Progenitor cell of endocrine pancreas (in vitro differentiated cells): ENCODE data around the gene MUTYH. TPM values are rescaled to one million over a fixed set of nuclear protein-coding genes. Genes with fewer than 3 reads are reported as not detected.
"Not testable (repeated sequence)": the region's sequence is repeated elsewhere in the genome, so short reads cannot be mapped to it uniquely, and the experiment has no call there.

Experiments
- DNase-seq: peaks from one replicate; pipeline ENCODE4 v3.0.0; 2021; ENCODE audit warnings: low spot score; ENCODE audit not compliant: unreplicated experiment
- H3K27ac Mint-ChIP-seq: 2 replicates; pipeline ENCODE4 v1.8.0; 2021; ENCODE audit warnings: mild to moderate bottlenecking, moderate library complexity, mixed read lengths
- H3K27me3 Mint-ChIP-seq: 2 replicates; pipeline ENCODE4 v1.8.0; 2021; ENCODE audit warnings: mixed read lengths
- H3K36me3 Mint-ChIP-seq: 2 replicates; pipeline ENCODE4 v1.8.0; 2022; ENCODE audit warnings: mixed read lengths; ENCODE audit not compliant: insufficient read depth
- H3K4me1 Mint-ChIP-seq: 2 replicates; pipeline ENCODE4 v1.8.0; 2021; ENCODE audit warnings: low read depth, mixed read lengths
- H3K4me3 Mint-ChIP-seq: 2 replicates; pipeline ENCODE4 v1.8.0; 2021; ENCODE audit warnings: low read depth, mild to moderate bottlenecking, moderate library complexity, mixed read lengths
- H3K9me3 Mint-ChIP-seq: 2 replicates; pipeline ENCODE4 v1.8.0; 2021; ENCODE audit warnings: low read depth, mixed read lengths
- CTCF ChIP-seq: fragments of 200-600 bp; sonication (generic); IDR thresholded peaks from one replicate; pipeline ENCODE4 v1.5.0; 2021; ENCODE audit warnings: antibody characterized with exemption, mild to moderate bottlenecking; ENCODE audit not compliant: unreplicated experiment
- total RNA-seq: library from RNA; stranded (reverse); gene quantifications from 2 replicates; pipeline ENCODE4 v1.2.1, GENCODE V29; 2021

Gene MUTYH
- total RNA-seq, 1 donor from 2014 or later = 59.3 TPM

GRCh38 chr1:45300669-45300997 is 39.6 kb downstream of the MUTYH start:
- H3K36me3 Mint-ChIP-seq = no peaks in the 10 kb centered on the region
- peak overlapping the region; percentile 9 for H3K4me3 Mint-ChIP-seq
- TF ChIP-seq CTCF = no peak
- no peak for DNase-seq
- H3K4me1 Mint-ChIP-seq = peaks cover 12% of the 10 kb centered on the region
- H3K27me3 Mint-ChIP-seq = no peaks in the 10 kb centered on the region
- H3K9me3 Mint-ChIP-seq = no peaks in the 10 kb centered on the region
- H3K27ac Mint-ChIP-seq = no peak overlapping the region

GRCh38 chr1:45299981-45300668 is 40.1 kb downstream of the MUTYH start:
- no peaks in the 10 kb centered on the region for H3K9me3 Mint-ChIP-seq
- peak; percentile 85 for TF ChIP-seq CTCF
- no peak overlapping the region for H3K4me3 Mint-ChIP-seq
- no peaks in the 10 kb centered on the region for H3K27me3 Mint-ChIP-seq
- peaks cover 12% of the 10 kb centered on the region for H3K4me1 Mint-ChIP-seq
- DNase-seq = no peak
- H3K36me3 Mint-ChIP-seq = no peaks in the 10 kb centered on the region
- no peak overlapping the region for H3K27ac Mint-ChIP-seq

GRCh38 chr1:45299296-45299695 is 40.9 kb downstream of the MUTYH start:
- no peaks in the 10 kb centered on the region for H3K27me3 Mint-ChIP-seq
- DNase-seq = no peak
- peaks cover 6% of the 10 kb centered on the region for H3K4me1 Mint-ChIP-seq
- H3K9me3 Mint-ChIP-seq = no peaks in the 10 kb centered on the region
- no peaks in the 10 kb centered on the region for H3K36me3 Mint-ChIP-seq
- H3K27ac Mint-ChIP-seq = no peak overlapping the region
- H3K4me3 Mint-ChIP-seq = no peak overlapping the region
- TF ChIP-seq CTCF = no peak

- no peaks in the 10 kb centered on the region for H3K9me3 Mint-ChIP-seq
- no peak for TF ChIP-seq CTCF
- peaks cover 3% of the 10 kb centered on the region for H3K4me1 Mint-ChIP-seq
- no peak for DNase-seq
- H3K27me3 Mint-ChIP-seq = no peaks in the 10 kb centered on the region
- no peaks in the 10 kb centered on the region for H3K36me3 Mint-ChIP-seq
- H3K4me3 Mint-ChIP-seq = no peak overlapping the region
- no peak overlapping the region for H3K27ac Mint-ChIP-seq
These were observed 42.4 kb downstream of the MUTYH start for GRCh38 chr1:45297666-45298356.

- Mint-ChIP-seq H3K4me1 (peaks cover 5% of the 10 kb centered on the region), H3K4me3 (no peak overlapping the region), H3K9me3 (no peaks in the 10 kb centered on the region), H3K36me3 (no peaks in the 10 kb centered on the region), H3K27me3 (no peaks in the 10 kb centered on the region), H3K27ac (no peak overlapping the region)
- DNase-seq = no peak
- TF ChIP-seq CTCF = no peak
These were observed 48.5 kb downstream of the MUTYH start for GRCh38 chr1:45291716-45292115.

GRCh38 chr1:45291002-45291401 is 49.2 kb downstream of the MUTYH start:
- not testable (repeated sequence) for H3K9me3 Mint-ChIP-seq, H3K27ac Mint-ChIP-seq, H3K27me3 Mint-ChIP-seq, DNase-seq, H3K36me3 Mint-ChIP-seq, H3K4me3 Mint-ChIP-seq, H3K4me1 Mint-ChIP-seq

- not testable (repeated sequence) for H3K27me3 Mint-ChIP-seq, H3K4me3 Mint-ChIP-seq, H3K4me1 Mint-ChIP-seq, H3K36me3 Mint-ChIP-seq, H3K27ac Mint-ChIP-seq, DNase-seq, H3K9me3 Mint-ChIP-seq
These were observed 53.7 kb downstream of the MUTYH start for GRCh38 chr1:45286521-45286920.

GRCh38 chr1:45284858-45285257 is 55.4 kb downstream of the MUTYH start:
- H3K4me3 Mint-ChIP-seq, H3K36me3 Mint-ChIP-seq, H3K27ac Mint-ChIP-seq: not testable (repeated sequence)

More at GRCh38 chr1:45284858-45285257, 55.4 kb downstream of the MUTYH start:
- H3K4me1 Mint-ChIP-seq, DNase-seq, H3K9me3 Mint-ChIP-seq, H3K27me3 Mint-ChIP-seq: not testable (repeated sequence)
